Trophoblast cell (in vitro differentiated cells and primary cell): Measurements from ENCODE around the gene ATP6V0B.

Source experiments
- DNase-seq, 2 donors: peaks; one replicate each; pipeline ENCODE4 v3.0.0-alpha.2; 2016
- H2AFZ ChIP-seq: 2 replicates; pipeline ENCODE4 v1.6.1; 2013; ENCODE audit warnings: low read length, moderate library complexity, mild to moderate bottlenecking; ENCODE audit not compliant: insufficient read depth, poor library complexity
- H2AK5ac ChIP-seq: 2 replicates; pipeline ENCODE4 v1.6.1; 2013; ENCODE audit warnings: mild to moderate bottlenecking, low read length
- H2BK120ac ChIP-seq: 2 replicates; pipeline ENCODE4 v1.6.1; 2013; ENCODE audit warnings: low read length, mild to moderate bottlenecking, moderate library complexity; ENCODE audit not compliant: insufficient read depth, poor library complexity
- H2BK12ac ChIP-seq: 2 replicates; pipeline ENCODE4 v1.6.1; 2013; ENCODE audit warnings: mild to moderate bottlenecking, low read length, moderate library complexity
- H2BK5ac ChIP-seq: 2 replicates; pipeline ENCODE4 v1.6.1; 2013; ENCODE audit warnings: low read length, low read depth, moderate library complexity, mild to moderate bottlenecking; ENCODE audit not compliant: poor library complexity
- H3K14ac ChIP-seq: 2 replicates; pipeline ENCODE4 v1.6.1; 2013; ENCODE audit warnings: mild to moderate bottlenecking, low read length
- H3K18ac ChIP-seq: 2 replicates; pipeline ENCODE4 v1.6.1; 2013; ENCODE audit warnings: mild to moderate bottlenecking, low read length
- H3K23ac ChIP-seq: 2 replicates; pipeline ENCODE4 v1.6.1; 2013; ENCODE audit warnings: low read length
- H3K27ac ChIP-seq: 2 replicates; pipeline ENCODE4 v1.5.1; 2013; ENCODE audit warnings: low read depth, mild to moderate bottlenecking, inconsistent platforms, low read length, moderate library complexity
- H3K27me3 ChIP-seq: 2 replicates; pipeline ENCODE4 v1.6.1; 2013; ENCODE audit warnings: inconsistent platforms, mild to moderate bottlenecking, low read length, moderate library complexity; ENCODE audit not compliant: insufficient read depth
- H3K36me3 ChIP-seq, 2 experiments: 1 replicate in 1 of 2; 2 replicates in 1 of 2; pipeline ENCODE4 v1.6.1; 2013; ENCODE audit warnings: low read length in 2 of 2, mild to moderate bottlenecking in 2 of 2, moderate library complexity in 1 of 2; ENCODE audit not compliant: insufficient read depth in 2 of 2, control insufficient read depth in 1 of 2
- H3K4ac ChIP-seq: 2 replicates; pipeline ENCODE4 v1.6.1; 2013; ENCODE audit warnings: low read depth, mild to moderate bottlenecking, low read length, moderate library complexity
- H3K4me1 ChIP-seq, 2 experiments: 1 replicate in 1 of 2; 2 replicates in 1 of 2; pipeline ENCODE4 v1.6.1; 2013; ENCODE audit warnings: low read length in 2 of 2, mild to moderate bottlenecking in 2 of 2, moderate library complexity in 1 of 2; ENCODE audit not compliant: insufficient read depth in 2 of 2, control insufficient read depth in 1 of 2
- H3K4me2 ChIP-seq: 2 replicates; pipeline ENCODE4 v1.6.1; 2013; ENCODE audit warnings: inconsistent platforms, mild to moderate bottlenecking, low read length, moderate library complexity
- H3K4me3 ChIP-seq: 2 replicates; pipeline ENCODE4 v1.5.1; 2013; ENCODE audit warnings: mild to moderate bottlenecking, low read depth, low read length, inconsistent platforms
- H3K79me1 ChIP-seq: one replicate; pipeline ENCODE4 v1.6.1; 2013; ENCODE audit warnings: low read length
- H3K79me2 ChIP-seq: 2 replicates; pipeline ENCODE4 v1.6.1; 2013; ENCODE audit warnings: low read length, mild to moderate bottlenecking; ENCODE audit not compliant: control insufficient read depth, insufficient read depth, poor library complexity
- H3K9ac ChIP-seq: 2 replicates; pipeline ENCODE4 v1.6.1; 2013; ENCODE audit warnings: mild to moderate bottlenecking, low read length
- H3K9me3 ChIP-seq: 2 replicates; pipeline ENCODE4 v1.6.1; 2013; ENCODE audit warnings: low read depth, mild to moderate bottlenecking, control low read depth, inconsistent platforms, low read length; ENCODE audit not compliant: insufficient read depth
- H4K12ac ChIP-seq: 2 replicates; pipeline ENCODE4 v1.6.1; 2013; ENCODE audit warnings: low read depth, mild to moderate bottlenecking, low read length, moderate library complexity
- H4K8ac ChIP-seq: 2 replicates; pipeline ENCODE4 v1.6.1; 2013; ENCODE audit warnings: low read depth, mild to moderate bottlenecking, low read length, moderate library complexity
- H4K91ac ChIP-seq: one replicate; pipeline ENCODE4 v1.6.1; 2013; ENCODE audit warnings: low read depth, mild to moderate bottlenecking, low read length, moderate library complexity
- WGBS: extraction: QIAGEN DNeasy Blood & Tissue Kit; methylation state at CpG from one replicate; pipeline ENCODE4 v1.1.7; 2013; ENCODE audit warnings: missing lambda C conversion rate; ENCODE audit not compliant: insufficient read length, insufficient coverage; ENCODE audit errors: extremely low coverage; 5-methylcytosine and 5-hydroxymethylcytosine counted together

ATP6V0B gene

DNA sequence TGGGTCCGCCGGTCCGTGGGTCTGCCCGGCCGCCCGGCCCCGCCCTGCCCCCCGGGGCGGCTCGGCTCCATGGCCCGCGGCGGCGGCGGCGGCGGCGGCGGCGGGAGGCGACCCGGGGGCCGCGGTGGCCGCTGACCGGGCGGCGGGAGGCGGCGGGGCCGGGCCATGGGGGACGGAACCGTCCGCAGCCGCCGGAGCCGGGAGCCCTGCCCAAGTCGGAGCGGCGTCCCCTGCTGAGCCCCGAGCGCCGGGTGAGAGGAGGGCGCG is 4.4 kb downstream of the ATP6V0B start:
- H3K18ac ChIP-seq, result peak overlapping the region; percentile 71
- peak overlapping the region; percentile 36 for H3K27ac ChIP-seq
- peak overlapping the region; percentile 41 for H3K4ac ChIP-seq
- peak overlapping the region; percentile 79 for H4K8ac ChIP-seq
- peaks cover 17% of the 10 kb centered on the region for H3K79me1 ChIP-seq
- peak overlapping the region; percentile 76 for H3K4me3 ChIP-seq
- H2BK12ac ChIP-seq, result no peak overlapping the region
- H3K79me2 ChIP-seq, result peaks cover 18% of the 10 kb centered on the region
- peaks cover 13 to 22% of the 10 kb centered on the region in 2 experiments for H3K4me1 ChIP-seq
- H2BK120ac ChIP-seq, result peak overlapping the region; percentile 65
- peak overlapping the region; percentile 47 for H3K9ac ChIP-seq
- no peaks in the 10 kb centered on the region for H3K9me3 ChIP-seq
- peak overlapping the region; percentile 84 for H4K91ac ChIP-seq
- peak overlapping the region; percentile 72 for H3K14ac ChIP-seq
- H4K12ac ChIP-seq, result no peak overlapping the region
- no peak overlapping the region for H3K23ac ChIP-seq
- no CpG with 5 or more reads among the region's 45 CpGs for WGBS
- H3K4me2 ChIP-seq, result peak overlapping the region; percentile 73
- no peak for DNase-seq
- H2AFZ ChIP-seq, result peak overlapping the region; percentile 47
- H3K36me3 ChIP-seq, result peaks cover 39 to 41% of the 10 kb centered on the region in 2 experiments
- no peak overlapping the region for H2BK5ac ChIP-seq
- H2AK5ac ChIP-seq, result no peak overlapping the region
- no peaks in the 10 kb centered on the region for H3K27me3 ChIP-seq

DNA sequence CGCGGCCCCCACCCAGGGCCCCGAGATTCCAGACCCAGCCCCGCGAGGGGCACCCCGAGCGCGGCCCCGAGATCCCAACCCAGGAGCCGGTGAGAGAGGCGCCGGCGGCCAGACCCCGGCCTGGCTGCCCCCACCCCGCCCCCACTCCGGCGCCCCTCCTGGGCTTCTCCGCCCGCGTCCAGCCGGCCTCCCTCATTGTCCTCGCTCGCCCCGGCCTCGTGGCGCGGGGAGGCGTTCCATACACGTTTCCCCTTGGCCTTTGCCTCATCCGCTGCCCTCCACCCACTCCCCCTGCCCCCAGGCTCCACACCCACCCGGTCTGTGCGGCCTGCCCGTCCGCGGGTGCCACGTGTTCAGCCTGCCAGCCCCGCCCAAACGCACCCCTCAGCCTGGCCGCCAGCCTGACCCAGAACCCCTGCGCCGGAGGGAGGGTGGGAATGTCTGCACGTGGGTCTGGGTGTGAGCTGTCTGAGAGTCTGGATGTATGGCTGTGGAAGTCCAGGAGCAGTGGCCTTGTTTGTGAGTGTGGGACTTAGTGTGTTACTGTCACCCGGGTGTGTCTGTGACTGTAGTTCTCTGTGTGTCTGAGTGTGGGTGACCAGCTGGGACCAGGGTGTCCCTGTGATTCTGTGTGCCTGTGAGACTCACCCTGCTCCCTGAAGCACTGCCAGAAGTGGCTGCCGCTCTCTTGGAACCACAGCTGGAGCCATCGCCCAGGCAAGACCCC is 4.9 kb downstream of the ATP6V0B start:
- WGBS, result no CpG with 5 or more reads among the region's 45 CpGs
- Histone ChIP-seq H3K4me3 (peak overlapping the region; percentile 76), H3K14ac (peak overlapping the region; percentile 72), H4K12ac (peak overlapping the region; percentile 56), H2BK120ac (peak overlapping the region; percentile 65), H3K9me3 (no peaks in the 10 kb centered on the region), H3K9ac (peak overlapping the region; percentile 47), H3K79me2 (peaks cover 16% of the 10 kb centered on the region), H4K8ac (peak overlapping the region; percentile 79), H3K23ac (no peak overlapping the region), H3K36me3 (peaks cover 44 to 46% of the 10 kb centered on the region in 2 experiments), H3K27ac (peak overlapping the region; percentile 36), H3K79me1 (peaks cover 13% of the 10 kb centered on the region), H4K91ac (peak overlapping the region; percentile 84), H3K4me2 (peak overlapping the region; percentile 73), H3K4ac (peak overlapping the region; percentile 41), H2BK5ac (no peak overlapping the region), H2AFZ (peak overlapping the region; percentile 47), H3K18ac (peak overlapping the region; percentile 75), H3K4me1 (peaks cover 13 to 22% of the 10 kb centered on the region in 2 experiments), H3K27me3 (no peaks in the 10 kb centered on the region), H2BK12ac (no peak overlapping the region), H2AK5ac (peak overlapping the region; percentile 71)
- DNase-seq, result peak in 1 of 2 donors; percentile 27

DNA sequence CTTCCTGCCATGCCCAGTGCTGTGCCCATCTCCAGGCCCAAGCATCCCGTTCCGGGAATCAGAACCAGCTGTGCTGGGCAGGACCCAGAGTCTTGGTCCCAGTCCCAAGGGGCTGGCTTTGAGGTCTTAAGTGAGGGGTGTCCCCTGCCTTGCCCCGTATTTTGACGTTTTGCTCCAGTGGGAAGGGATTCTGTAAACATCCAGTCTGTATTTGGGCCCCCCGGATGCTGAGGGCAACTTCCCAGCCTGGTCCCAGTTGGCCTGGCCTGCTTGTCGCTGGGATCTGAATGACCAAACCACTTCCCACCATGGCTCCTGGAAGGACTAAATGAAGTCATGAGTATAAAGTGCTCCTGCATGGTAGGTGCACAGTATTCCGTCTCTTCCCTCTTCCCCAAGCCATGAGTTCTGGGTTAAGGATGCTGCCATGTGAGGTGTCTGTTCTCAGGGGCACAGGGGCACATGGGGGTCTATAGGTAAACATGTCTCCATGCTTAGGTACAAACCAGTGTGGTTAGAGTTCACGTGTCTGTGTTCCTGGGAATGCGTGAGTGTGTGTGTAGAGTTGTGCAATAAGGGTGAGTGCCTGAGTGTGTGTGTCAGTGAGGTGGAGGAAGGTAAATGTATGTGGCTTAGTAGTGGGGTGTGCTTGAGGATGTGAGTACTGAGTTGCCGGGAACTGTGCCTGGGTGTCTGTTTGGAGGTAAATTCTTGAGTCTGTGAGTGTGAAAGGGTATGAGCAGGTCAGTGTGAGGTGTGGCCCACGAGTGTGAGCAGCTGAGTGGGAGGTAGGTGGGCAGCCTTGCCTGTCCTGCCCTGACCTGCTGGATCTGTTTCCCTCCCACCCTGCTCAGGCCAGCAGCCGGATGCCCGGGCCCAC is 5.7 kb downstream of the ATP6V0B start:
- Histone ChIP-seq H3K18ac (peak overlapping the region; percentile 75), H3K4me2 (peak overlapping the region; percentile 73), H3K9me3 (no peaks in the 10 kb centered on the region), H4K8ac (peak overlapping the region; percentile 36), H3K79me1 (peaks cover 8% of the 10 kb centered on the region), H4K91ac (peak overlapping the region; percentile 84), H3K4me3 (peak overlapping the region; percentile 76), H3K27ac (no peak overlapping the region), H2BK12ac (no peak overlapping the region), H3K14ac (peak overlapping the region; percentile 43), H3K27me3 (no peaks in the 10 kb centered on the region), H3K9ac (no peak overlapping the region), H2AK5ac (peak overlapping the region; percentile 71), H2BK120ac (peak overlapping the region; percentile 4), H3K36me3 (peaks cover 51 to 53% of the 10 kb centered on the region in 2 experiments), H3K79me2 (peaks cover 10% of the 10 kb centered on the region), H3K4me1 (peaks cover 13 to 20% of the 10 kb centered on the region in 2 experiments), H2AFZ (no peak overlapping the region), H4K12ac (peak overlapping the region; percentile 56), H2BK5ac (no peak overlapping the region), H3K4ac (peak overlapping the region; percentile 30), H3K23ac (peak overlapping the region; percentile 62)
- peak; percentile 36 to 48 for DNase-seq
- WGBS, result no CpG with 5 or more reads among the region's 13 CpGs

DNA sequence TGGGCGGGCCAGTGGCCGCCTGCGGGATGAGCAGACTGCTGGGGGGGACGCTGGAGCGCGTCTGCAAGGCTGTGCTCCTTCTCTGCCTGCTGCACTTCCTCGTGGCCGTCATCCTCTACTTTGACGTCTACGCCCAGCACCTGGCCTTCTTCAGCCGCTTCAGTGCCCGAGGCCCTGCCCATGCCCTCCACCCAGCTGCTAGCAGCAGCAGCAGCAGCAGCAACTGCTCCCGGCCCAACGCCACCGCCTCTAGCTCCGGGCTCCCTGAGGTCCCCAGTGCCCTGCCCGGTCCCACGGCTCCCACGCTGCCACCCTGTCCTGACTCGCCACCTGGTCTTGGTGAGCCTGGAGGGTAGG is 6.4 kb downstream of the ATP6V0B start:
- H3K18ac ChIP-seq, result peak overlapping the region; percentile 18
- H4K12ac ChIP-seq, result no peak overlapping the region
- H3K27me3 ChIP-seq, result no peaks in the 10 kb centered on the region
- H3K4me1 ChIP-seq, result peaks cover 9 to 14% of the 10 kb centered on the region in 2 experiments
- no CpG with 5 or more reads among the region's 20 CpGs for WGBS
- H4K91ac ChIP-seq, result no peak overlapping the region
- peaks cover 9% of the 10 kb centered on the region for H3K79me2 ChIP-seq
- H3K4ac ChIP-seq, result no peak overlapping the region
- no peak overlapping the region for H3K27ac ChIP-seq
- H3K14ac ChIP-seq, result no peak overlapping the region
- no peaks in the 10 kb centered on the region for H3K9me3 ChIP-seq
- H3K36me3 ChIP-seq, result peaks cover 53 to 54% of the 10 kb centered on the region in 2 experiments
- no peak overlapping the region for H3K23ac ChIP-seq
- H2BK120ac ChIP-seq, result no peak overlapping the region
- no peak overlapping the region for H3K4me3 ChIP-seq
- no peak overlapping the region for H2AK5ac ChIP-seq
- no peak overlapping the region for H4K8ac ChIP-seq
- no peak overlapping the region for H2BK12ac ChIP-seq
- H2BK5ac ChIP-seq, result no peak overlapping the region
- H3K79me1 ChIP-seq, result peaks cover 8% of the 10 kb centered on the region
- peak in 1 of 2 donors; percentile 35 for DNase-seq
- no peak overlapping the region for H2AFZ ChIP-seq
- no peak overlapping the region for H3K9ac ChIP-seq
- H3K4me2 ChIP-seq, result no peak overlapping the region
